Upper lobe of left lung (tissue), 6 donors: ENCODE data around the gene STAT4. TPM values are rescaled to one million over a fixed set of nuclear protein-coding genes. Genes with fewer than 3 reads are reported as not detected.

Experiments
- ATAC-seq, 2 donors: fragments of 200-7000 bp; cut with Tn5 transposase; one replicate each; pipeline ENCODE4 v1.9.1; 2022; ENCODE audit warnings: mild to moderate bottlenecking in 2 of 2, moderate library complexity in 2 of 2; ENCODE audit not compliant: low FRiP score in 2 of 2
- DNase-seq, 2 donors: peaks; one replicate each; pipeline ENCODE4 v3.0.0-alpha.2; 2019 to 2020
- H3K27ac ChIP-seq, 4 donors: fragments of 200-600 bp; sonication (generic); one replicate each; pipeline ENCODE4 v1.5.1; 2016 to 2019
- H3K27me3 ChIP-seq, 4 donors: fragments of 200-600 bp; sonication (generic); one replicate each; pipeline ENCODE4 v1.5.1; 2017 to 2019
- H3K36me3 ChIP-seq, 4 donors: fragments of 200-600 bp; sonication (generic); one replicate each; pipeline ENCODE4 v1.5.1; 2016 to 2019
- H3K4me1 ChIP-seq, 4 donors: fragments of 200-600 bp; sonication (generic); one replicate each; pipeline ENCODE4 v1.5.1; 2018 to 2019
- H3K4me3 ChIP-seq, 4 donors: fragments of 200-600 bp; sonication (generic); one replicate each; pipeline ENCODE4 v1.5.1; 2017 to 2019; ENCODE audit warnings: mild to moderate bottlenecking in 2 of 4, moderate library complexity in 1 of 4
- H3K9me3 ChIP-seq, 4 donors: fragments of 200-600 bp; sonication (generic); one replicate each; pipeline ENCODE4 v1.5.1; 2018 to 2019
- CTCF ChIP-seq, 6 experiments: fragments of 450-650 bp in 4 of 6; fragments of 200-600 bp in 2 of 6; sonication (generic) in 2 of 6; IDR thresholded peaks; one replicate each; pipeline ENCODE4 v1.5.1; 2016 to 2019; ENCODE audit warnings: antibody characterized with exemption in 6 of 6
- EP300 ChIP-seq, 4 donors: sonication (generic); formaldehyde crosslinking; IDR thresholded peaks; one replicate each; pipeline ENCODE4 v1.5.1; 2017; ENCODE audit warnings: antibody characterized with exemption in 4 of 4, control low read depth in 2 of 4
- POLR2A ChIP-seq, 4 donors: fragments of 450-650 bp; IDR thresholded peaks; one replicate each; pipeline ENCODE4 v1.5.1; 2016 to 2017; ENCODE audit warnings: antibody characterized with exemption in 4 of 4, mild to moderate bottlenecking in 2 of 4
- POLR2AphosphoS5 ChIP-seq, 2 donors: sonication (generic); formaldehyde crosslinking; IDR thresholded peaks; one replicate each; pipeline ENCODE4 v1.5.1; 2017; ENCODE audit warnings: antibody characterized with exemption in 2 of 2
- WGBS, 2 donors: methylation state at CpG; one replicate each; pipeline ENCODE4 v1.1.5; 2017 to 2018; 5-methylcytosine and 5-hydroxymethylcytosine counted together
- total RNA-seq, 6 donors: library from RNA; depleted of rRNA in 4 of 6; stranded (reverse); fragments of >200 nt in 4 of 6; gene quantifications; one replicate each; pipeline versions ENCODE4 v1.1.0 to v1.2.1, GENCODE V29; 2016 to 2021
- donor health status: DM: no; HTN: no; CAD: no; lungs with moderate emphysema.
- donor health status: DM: no; HTN: yes; CAD: no; lungs with severe emphysema.

The STAT4 gene
- total RNA-seq, 6 donors from 2014 or later = 3.6 to 11.9 (median 6.0) TPM

- no peak for TF ChIP-seq POLR2AphosphoS5 (IDR thresholded peaks at IDR 0.05)
- TF ChIP-seq EP300 (IDR thresholded peaks at IDR 0.05) = no peak
- no peak for TF ChIP-seq CTCF (IDR thresholded peaks at IDR 0.05)
- TF ChIP-seq POLR2A (IDR thresholded peaks at IDR 0.05) = no peak
- DNase-seq (no peak), ATAC-seq (no peak)
- Histone ChIP-seq H3K4me1 (peaks cover 9 to 37% (median 11%) of the 10 kb centered on the region in 4 donors), H3K36me3 (no peaks in the 10 kb centered on the region), H3K27me3 (peaks cover 0 to 4% (median 0%) of the 10 kb centered on the region in 4 donors), H3K27ac (no peak overlapping the region), H3K4me3 (no peak overlapping the region), H3K9me3 (no peaks in the 10 kb centered on the region)
- 31 to 49% methylated on average over 1 of the region's 1 CpG for WGBS, 2 donors
Measured at GRCh38 chr2:191025135-191025534, 125.7 kb downstream of the STAT4 start.

GRCh38 chr2:191023235-191023679 lies 127.5 kb downstream of the STAT4 start:
- TF ChIP-seq POLR2A (IDR thresholded peaks at IDR 0.05) (no peak), CTCF (IDR thresholded peaks at IDR 0.05) (no peak), POLR2AphosphoS5 (IDR thresholded peaks at IDR 0.05) (peak in 1 of 2 donors; percentile 23), EP300 (IDR thresholded peaks at IDR 0.05) (no peak)
- Histone ChIP-seq H3K4me3 (peak overlapping the region in 1 of 4 donors; percentile 16), H3K9me3 (no peaks in the 10 kb centered on the region), H3K36me3 (no peaks in the 10 kb centered on the region), H3K27me3 (peaks cover 0 to 5% (median 0%) of the 10 kb centered on the region in 4 donors), H3K4me1 (peaks cover 9 to 32% (median 16%) of the 10 kb centered on the region in 4 donors), H3K27ac (peak overlapping the region in 1 of 4 donors; percentile 16)
- DNase-seq = no peak
- 60 to 68% methylated on average over 7 of the region's 7 CpGs for WGBS, 2 donors
- no peak for ATAC-seq

- Histone ChIP-seq H3K27me3 (peaks cover 0 to 5% (median 0%) of the 10 kb centered on the region in 4 donors), H3K36me3 (no peaks in the 10 kb centered on the region), H3K4me1 (peaks cover 9 to 32% (median 14%) of the 10 kb centered on the region in 4 donors), H3K9me3 (no peaks in the 10 kb centered on the region), H3K4me3 (peak overlapping the region; percentile 66 to 76 (median 71)), H3K27ac (peak overlapping the region; percentile 94 to 97 (median 96))
- peak in 1 of 2 donors; percentile 81 for TF ChIP-seq POLR2AphosphoS5 (IDR thresholded peaks at IDR 0.05)
- TF ChIP-seq POLR2A (IDR thresholded peaks at IDR 0.05) = no peak
- TF ChIP-seq EP300 (IDR thresholded peaks at IDR 0.05) = peak in 1 of 4 donors; percentile 20
- 10 to 13% methylated on average over 9 to 14 of the region's 14 CpGs for WGBS, 2 donors
- DNase-seq (peak in 1 of 2 donors; percentile 65), ATAC-seq (peak; percentile 50 to 85)
Measured at GRCh38 chr2:191020742-191021381, 129.9 kb downstream of the STAT4 start.

GRCh38 chr2:191020221-191020741 lies 130.5 kb downstream of the STAT4 start:
- TF ChIP-seq EP300 (IDR thresholded peaks at IDR 0.05) (peak; percentile 83 to 100 (median 96)), POLR2A (IDR thresholded peaks at IDR 0.05) (peak in 3 of 4 donors; percentile 89 to 99 (median 93)), POLR2AphosphoS5 (IDR thresholded peaks at IDR 0.05) (peak; percentile 99), CTCF (IDR thresholded peaks at IDR 0.05) (peak in 5 of 6 experiments; percentile 13 to 69 (median 51))
- Histone ChIP-seq H3K4me1 (peaks cover 11 to 32% (median 14%) of the 10 kb centered on the region in 4 donors), H3K36me3 (no peaks in the 10 kb centered on the region), H3K9me3 (no peaks in the 10 kb centered on the region), H3K27me3 (peaks cover 0 to 5% (median 0%) of the 10 kb centered on the region in 4 donors), H3K27ac (peak overlapping the region; percentile 94 to 97 (median 96)), H3K4me3 (peak overlapping the region; percentile 66 to 76 (median 71))
- DNase-seq = peak; percentile 94 to 99
- peak; percentile 97 to 99 for ATAC-seq
- WGBS, 2 donors = 0% methylated on average over 54 to 56 of the region's 59 CpGs

- TF ChIP-seq CTCF (IDR thresholded peaks at IDR 0.05) (no peak), EP300 (IDR thresholded peaks at IDR 0.05) (no peak), POLR2AphosphoS5 (IDR thresholded peaks at IDR 0.05) (no peak), POLR2A (IDR thresholded peaks at IDR 0.05) (no peak)
- H3K36me3 ChIP-seq = no peaks in the 10 kb centered on the region
- no peaks in the 10 kb centered on the region for H3K9me3 ChIP-seq
- WGBS, 2 donors = 89 to 93% methylated on average over 3 of the region's 3 CpGs
- H3K27ac ChIP-seq = peak overlapping the region in 1 of 4 donors; percentile 96
- no peak for DNase-seq
- no peak for ATAC-seq
- H3K4me3 ChIP-seq = no peak overlapping the region
- peaks cover 19 to 41% (median 19%) of the 10 kb centered on the region in 4 donors for H3K4me1 ChIP-seq
- H3K27me3 ChIP-seq = peaks cover 0 to 5% (median 0%) of the 10 kb centered on the region in 4 donors
Measured at GRCh38 chr2:191019376-191019775, 131.4 kb downstream of the STAT4 start.
